SK-N-SH treated with all-trans-retinoic acid at 6 μM for 48 hours (cell line): ENCODE measurements around the gene KIF24.

Source experiments
- ZFP3 ChIP-seq: fragments of 250-450 bp; sonication (Bioruptor Pico); IDR thresholded peaks from 2 replicates; pipeline ENCODE4 v1.5.0; 2020; ENCODE audit warnings: mild to moderate bottlenecking, moderate library complexity
- TF ChIP-seq, protein P1 (sequence below): fragments of 250-450 bp; sonication (Bioruptor Pico); IDR thresholded peaks from 2 replicates; pipeline ENCODE4 v1.5.1; 2020; ENCODE audit warnings: low read depth, mild to moderate bottlenecking, moderate library complexity

DNA sequence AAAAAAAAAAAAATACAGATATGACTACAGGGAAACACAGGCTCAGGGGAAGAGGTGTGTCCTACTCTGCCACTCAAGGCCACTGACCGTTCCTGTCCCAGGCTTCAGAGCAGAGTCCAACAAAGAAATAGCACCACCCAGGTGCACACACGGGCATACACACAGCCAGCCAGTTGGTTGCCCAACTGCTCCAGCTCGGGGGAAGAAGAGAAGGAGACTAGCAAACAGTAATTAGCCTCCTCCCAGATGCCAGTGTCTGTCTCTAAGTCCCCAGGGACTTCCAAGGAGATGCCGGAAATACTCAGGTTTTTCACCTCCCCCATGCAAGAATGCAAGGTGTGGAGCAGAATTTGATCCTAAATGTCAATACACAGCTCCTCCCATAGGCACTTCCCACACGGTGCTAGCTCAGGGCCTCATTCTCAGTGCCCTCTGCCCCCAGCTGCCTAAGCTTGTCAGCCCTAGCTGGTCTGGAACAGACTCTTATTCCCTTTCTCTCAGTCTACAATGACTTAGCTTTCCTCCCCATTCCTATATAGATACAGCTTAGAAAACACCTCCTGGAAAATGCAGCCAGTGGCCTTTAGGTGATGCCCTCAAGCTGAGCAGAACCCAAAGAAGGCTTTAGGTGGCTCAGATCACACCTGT lies 46.0 kb upstream of the KIF24 start:
- no peak for TF ChIP-seq ZFP3 (CRISPR knock-in tag)
- TF ChIP-seq, protein P1, sequence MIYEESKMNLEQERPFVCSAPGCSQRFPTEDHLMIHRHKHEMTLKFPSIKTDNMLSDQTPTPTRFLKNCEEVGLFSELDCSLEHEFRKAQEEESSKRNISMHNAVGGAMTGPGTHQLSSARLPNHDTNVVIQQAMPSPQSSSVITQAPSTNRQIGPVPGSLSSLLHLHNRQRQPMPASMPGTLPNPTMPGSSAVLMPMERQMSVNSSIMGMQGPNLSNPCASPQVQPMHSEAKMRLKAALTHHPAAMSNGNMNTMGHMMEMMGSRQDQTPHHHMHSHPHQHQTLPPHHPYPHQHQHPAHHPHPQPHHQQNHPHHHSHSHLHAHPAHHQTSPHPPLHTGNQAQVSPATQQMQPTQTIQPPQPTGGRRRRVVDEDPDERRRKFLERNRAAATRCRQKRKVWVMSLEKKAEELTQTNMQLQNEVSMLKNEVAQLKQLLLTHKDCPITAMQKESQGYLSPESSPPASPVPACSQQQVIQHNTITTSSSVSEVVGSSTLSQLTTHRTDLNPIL (CRISPR knock-in tag): no peak
